Smooth muscle cell (in vitro differentiated cells): ENCODE results near the gene MAD1L1. TPM values are rescaled to one million over a fixed set of nuclear protein-coding genes. Genes with fewer than 3 reads are reported as not detected.

Source experiments
- DNase-seq: peaks from one replicate; lab custom pipeline; 2025; ENCODE audit not compliant: unreplicated experiment; lab: John Stamatoyannopoulos, UW
- H2AFZ ChIP-seq: fragments of 200-600 bp; sonication (generic); 2 replicates; pipeline ENCODE4 v1.6.0; 2016; ENCODE audit warnings: antibody characterized with exemption, low read depth, mild to moderate bottlenecking
- H3F3A ChIP-seq: fragments of 200-600 bp; sonication (generic); 2 replicates; pipeline ENCODE4 v1.6.0; 2017; ENCODE audit warnings: antibody characterized with exemption, low read depth
- H3K27ac ChIP-seq: fragments of 200-600 bp; sonication (generic); 2 replicates; pipeline ENCODE4 v1.5.1; 2016; ENCODE audit warnings: low read depth, mild to moderate bottlenecking
- H3K27me3 ChIP-seq: fragments of 200-600 bp; sonication (generic); 2 replicates; pipeline ENCODE4 v1.6.1; 2016; ENCODE audit warnings: low read depth, mild to moderate bottlenecking
- H3K36me3 ChIP-seq: fragments of 200-600 bp; sonication (generic); 2 replicates; pipeline ENCODE4 v1.5.1; 2016; ENCODE audit warnings: low read depth
- H3K4me1 ChIP-seq: fragments of 200-600 bp; sonication (generic); 2 replicates; pipeline ENCODE4 v1.5.1; 2016; ENCODE audit warnings: low read depth
- H3K4me2 ChIP-seq: fragments of 200-600 bp; sonication (generic); 2 replicates; pipeline ENCODE4 v1.6.0; 2016; ENCODE audit warnings: mild to moderate bottlenecking
- H3K4me3 ChIP-seq: fragments of 200-600 bp; sonication (generic); 2 replicates; pipeline ENCODE4 v1.5.1; 2016; ENCODE audit warnings: mild to moderate bottlenecking
- H3K79me2 ChIP-seq: fragments of 200-600 bp; sonication (generic); 2 replicates; pipeline ENCODE4 v1.6.0; 2016; ENCODE audit warnings: low read depth, mild to moderate bottlenecking
- H3K9ac ChIP-seq: fragments of 200-600 bp; sonication (generic); 2 replicates; pipeline ENCODE4 v1.6.0; 2016; ENCODE audit warnings: low read depth
- H3K9me3 ChIP-seq: fragments of 200-600 bp; sonication (generic); replicated peaks from 2 replicates; pipeline ENCODE4 v1.5.1; 2016; ENCODE audit warnings: low read depth
- H4K20me1 ChIP-seq: fragments of 200-600 bp; sonication (generic); 2 replicates; pipeline ENCODE4 v1.6.0; 2016; ENCODE audit warnings: low read depth
- CTCF ChIP-seq: fragments of 200-600 bp; sonication (generic); IDR thresholded peaks from 2 replicates; pipeline ENCODE4 v1.5.1; 2017; ENCODE audit warnings: borderline replicate concordance, mild to moderate bottlenecking, antibody characterized with exemption; ENCODE audit not compliant: insufficient read depth, poor library complexity, severe bottlenecking
- WGBS: methylation state at CpG from one replicate; pipeline ENCODE4 v1.1.7; 2016; ENCODE audit warnings: low lambda C conversion rate; 5-methylcytosine and 5-hydroxymethylcytosine counted together
- polyA plus RNA-seq: library from polyadenylated mRNA; unstranded; fragments of >200 nt; fragmentation: Nextera tagmentation; extraction: Ambion mirVana; gene quantifications from 2 replicates; pipeline ENCODE4 v1.2.1, GENCODE V29; 2016
- total RNA-seq: library from RNA; depleted of rRNA; stranded (reverse); fragments of >200 nt; gene quantifications from 2 replicates; pipeline ENCODE4 v1.2.3, GENCODE V29; 2014

MAD1L1 gene
- total and polyA plus RNA-seq, 2 experiments from 2014 or later, result 33.4 to 60.7 TPM

- Histone ChIP-seq H3F3A (no peaks in the 10 kb centered on the region), H3K4me1 (no peaks in the 10 kb centered on the region), H3K27me3 (no peaks in the 10 kb centered on the region), H3K4me2 (no peak overlapping the region), H3K79me2 (no peaks in the 10 kb centered on the region), H3K36me3 (no peaks in the 10 kb centered on the region), H4K20me1 (peaks cover 25% of the 10 kb centered on the region), H3K27ac (no peak overlapping the region), H3K9ac (no peak overlapping the region), H2AFZ (no peak overlapping the region), H3K9me3 (no peaks in the 10 kb centered on the region), H3K4me3 (no peak overlapping the region)
- 97% methylated on average over 22 of the region's 22 CpGs for WGBS
- no peak for TF ChIP-seq CTCF
- no peak for DNase-seq
Observed at GRCh38 chr7:2222516-2222915, 10.2 kb downstream of the MAD1L1 start.

GRCh38 chr7:2220954-2221353 lies 11.8 kb downstream of the MAD1L1 start:
- H3K9me3 ChIP-seq, result no peaks in the 10 kb centered on the region
- no peaks in the 10 kb centered on the region for H3K4me1 ChIP-seq
- no peak overlapping the region for H3K27ac ChIP-seq
- peaks cover 21% of the 10 kb centered on the region for H4K20me1 ChIP-seq
- no peak overlapping the region for H3K4me3 ChIP-seq
- no peak for DNase-seq
- no peak for TF ChIP-seq CTCF
- H3F3A ChIP-seq, result no peaks in the 10 kb centered on the region
- no peak overlapping the region for H3K9ac ChIP-seq
- H2AFZ ChIP-seq, result no peak overlapping the region
- H3K79me2 ChIP-seq, result no peaks in the 10 kb centered on the region
- no peak overlapping the region for H3K4me2 ChIP-seq
- H3K27me3 ChIP-seq, result no peaks in the 10 kb centered on the region
- no peaks in the 10 kb centered on the region for H3K36me3 ChIP-seq
- WGBS, result 97% methylated on average over 16 of the region's 17 CpGs

GRCh38 chr7:2220506-2220905 lies 12.2 kb downstream of the MAD1L1 start:
- TF ChIP-seq CTCF, result no peak
- WGBS, result 94% methylated on average over 16 of the region's 16 CpGs
- H3K4me3 ChIP-seq, result no peak overlapping the region

GRCh38 chr7:2220030-2220429 lies 12.7 kb downstream of the MAD1L1 start:
- H3K27ac ChIP-seq, result no peak overlapping the region
- no peaks in the 10 kb centered on the region for H3K79me2 ChIP-seq
- DNase-seq, result no peak
- H3K9me3 ChIP-seq, result no peaks in the 10 kb centered on the region
- H4K20me1 ChIP-seq, result peaks cover 18% of the 10 kb centered on the region
- 99% methylated on average over 16 of the region's 19 CpGs for WGBS
- H3K4me3 ChIP-seq, result no peak overlapping the region
- peaks cover 3% of the 10 kb centered on the region for H3K36me3 ChIP-seq
- H3K27me3 ChIP-seq, result no peaks in the 10 kb centered on the region
- no peak for TF ChIP-seq CTCF
- no peak overlapping the region for H3K9ac ChIP-seq
- no peak overlapping the region for H3K4me2 ChIP-seq
- H2AFZ ChIP-seq, result no peak overlapping the region
- H3K4me1 ChIP-seq, result no peaks in the 10 kb centered on the region
- H3F3A ChIP-seq, result no peaks in the 10 kb centered on the region

More at GRCh38 chr7:2220506-2220905, 12.2 kb downstream of the MAD1L1 start:
- no peaks in the 10 kb centered on the region for H3F3A ChIP-seq
- no peak overlapping the region for H2AFZ ChIP-seq
- no peak overlapping the region for H3K27ac ChIP-seq
- H3K9me3 ChIP-seq, result no peaks in the 10 kb centered on the region
- no peak for DNase-seq
- no peaks in the 10 kb centered on the region for H3K4me1 ChIP-seq
- H3K9ac ChIP-seq, result no peak overlapping the region
- no peaks in the 10 kb centered on the region for H3K27me3 ChIP-seq
- H4K20me1 ChIP-seq, result peaks cover 18% of the 10 kb centered on the region
- H3K79me2 ChIP-seq, result no peaks in the 10 kb centered on the region
- peaks cover 1% of the 10 kb centered on the region for H3K36me3 ChIP-seq
- no peak overlapping the region for H3K4me2 ChIP-seq
